ENCODE results near the gene CDKL1. TPM values are rescaled to one million over a fixed set of nuclear protein-coding genes. Genes with fewer than 3 reads are reported as not detected.
"Not testable (repeated sequence)": the region's sequence is repeated elsewhere in the genome, so short reads cannot be mapped to it uniquely, and the experiment has no call there.

CDKL1 gene
- total RNA-seq, 1 donor from 2014 or later, result 2.4 TPM

DNA sequence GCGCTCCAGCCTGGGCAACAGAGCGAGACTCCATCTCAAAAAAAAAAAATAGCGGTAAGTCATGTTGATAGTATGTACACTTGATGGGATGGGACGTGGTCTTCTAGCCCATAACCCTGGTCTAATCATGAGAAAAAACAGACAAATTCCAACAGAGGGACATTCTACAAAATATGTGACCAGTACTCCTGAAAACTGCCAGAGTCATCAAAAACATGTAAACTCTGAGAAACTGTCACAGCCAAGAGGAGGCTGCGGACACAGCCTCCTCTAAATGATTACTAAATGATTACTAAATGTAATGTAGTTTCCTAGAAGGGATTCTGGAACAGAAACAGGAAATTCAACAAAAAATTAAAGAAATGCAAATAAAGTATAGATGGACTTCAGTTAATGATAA is 20.9 kb downstream of the CDKL1 start:
- H3K36me3 ChIP-seq (ENCODE audit: control insufficient read depth, insufficient read depth, low read length), result peaks cover 1% of the 10 kb centered on the region
- H3K4me3 ChIP-seq (ENCODE audit: low read depth, low read length), result no peak overlapping the region
- no peaks in the 10 kb centered on the region for H3K27me3 ChIP-seq (ENCODE audit: control insufficient read depth, insufficient read depth, low read length)
- no peak for DNase-seq (ENCODE audit: low read depth)
- TF ChIP-seq, protein P1, sequence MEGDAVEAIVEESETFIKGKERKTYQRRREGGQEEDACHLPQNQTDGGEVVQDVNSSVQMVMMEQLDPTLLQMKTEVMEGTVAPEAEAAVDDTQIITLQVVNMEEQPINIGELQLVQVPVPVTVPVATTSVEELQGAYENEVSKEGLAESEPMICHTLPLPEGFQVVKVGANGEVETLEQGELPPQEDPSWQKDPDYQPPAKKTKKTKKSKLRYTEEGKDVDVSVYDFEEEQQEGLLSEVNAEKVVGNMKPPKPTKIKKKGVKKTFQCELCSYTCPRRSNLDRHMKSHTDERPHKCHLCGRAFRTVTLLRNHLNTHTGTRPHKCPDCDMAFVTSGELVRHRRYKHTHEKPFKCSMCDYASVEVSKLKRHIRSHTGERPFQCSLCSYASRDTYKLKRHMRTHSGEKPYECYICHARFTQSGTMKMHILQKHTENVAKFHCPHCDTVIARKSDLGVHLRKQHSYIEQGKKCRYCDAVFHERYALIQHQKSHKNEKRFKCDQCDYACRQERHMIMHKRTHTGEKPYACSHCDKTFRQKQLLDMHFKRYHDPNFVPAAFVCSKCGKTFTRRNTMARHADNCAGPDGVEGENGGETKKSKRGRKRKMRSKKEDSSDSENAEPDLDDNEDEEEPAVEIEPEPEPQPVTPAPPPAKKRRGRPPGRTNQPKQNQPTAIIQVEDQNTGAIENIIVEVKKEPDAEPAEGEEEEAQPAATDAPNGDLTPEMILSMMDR (IDR thresholded peaks at IDR 0.05; ENCODE audit: insufficient read depth, low read length, poor library complexity, severe bottlenecking), result no peak

DNA sequence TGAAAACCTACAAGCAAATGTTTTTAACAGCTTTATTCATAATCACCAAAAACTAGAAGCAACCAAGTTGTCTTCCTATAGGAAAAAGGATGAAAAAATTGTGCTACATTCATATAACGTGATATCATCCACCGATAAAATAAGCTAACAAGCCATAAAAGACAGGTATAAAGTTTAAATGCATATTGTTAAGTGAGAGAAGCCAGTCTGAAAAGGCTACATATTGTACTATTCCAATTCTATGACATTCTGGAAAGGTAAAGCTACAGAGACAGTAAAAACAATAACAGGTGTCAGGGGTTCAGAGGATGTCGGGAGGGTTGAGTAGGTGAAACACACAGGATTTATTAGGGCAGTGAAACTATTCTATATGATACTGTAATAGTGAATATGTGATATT is 22.7 kb downstream of the CDKL1 start:
- peaks cover 1% of the 10 kb centered on the region for H3K36me3 ChIP-seq (ENCODE audit: control insufficient read depth, insufficient read depth, low read length)
- no peak for DNase-seq (ENCODE audit: low read depth)
- H3K27me3 ChIP-seq (ENCODE audit: control insufficient read depth, insufficient read depth, low read length), result no peaks in the 10 kb centered on the region
- H3K4me3 ChIP-seq (ENCODE audit: low read depth, low read length), result no peak overlapping the region
- TF ChIP-seq, protein P1 (IDR thresholded peaks at IDR 0.05; ENCODE audit: insufficient read depth, low read length, poor library complexity, severe bottlenecking), result no peak

DNA sequence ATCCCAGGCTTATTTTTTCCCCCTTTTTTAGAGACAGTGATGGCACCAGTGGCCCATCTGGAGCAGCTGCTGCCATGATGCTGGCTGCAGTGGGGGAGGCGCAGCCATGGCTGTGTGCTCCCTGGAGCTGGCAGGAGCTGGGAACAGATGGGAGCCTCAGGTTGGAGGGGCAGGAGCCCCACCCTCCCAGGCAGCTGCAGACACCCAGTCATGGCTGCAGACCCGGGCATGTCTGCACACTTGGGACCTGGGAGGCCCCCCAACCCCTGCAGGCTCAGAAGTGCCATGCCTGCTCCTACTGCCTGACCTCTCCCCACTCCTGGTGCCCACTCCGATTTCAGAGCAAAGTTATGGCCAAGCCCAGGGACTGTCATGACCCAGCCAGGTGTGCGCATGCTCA is 25.1 kb downstream of the CDKL1 start:
- DNase-seq (ENCODE audit: low read depth), result no peak
- no peaks in the 10 kb centered on the region for H3K36me3 ChIP-seq (ENCODE audit: control insufficient read depth, insufficient read depth, low read length)
- TF ChIP-seq, protein P1 (IDR thresholded peaks at IDR 0.05; ENCODE audit: insufficient read depth, low read length, poor library complexity, severe bottlenecking), result no peak

DNA sequence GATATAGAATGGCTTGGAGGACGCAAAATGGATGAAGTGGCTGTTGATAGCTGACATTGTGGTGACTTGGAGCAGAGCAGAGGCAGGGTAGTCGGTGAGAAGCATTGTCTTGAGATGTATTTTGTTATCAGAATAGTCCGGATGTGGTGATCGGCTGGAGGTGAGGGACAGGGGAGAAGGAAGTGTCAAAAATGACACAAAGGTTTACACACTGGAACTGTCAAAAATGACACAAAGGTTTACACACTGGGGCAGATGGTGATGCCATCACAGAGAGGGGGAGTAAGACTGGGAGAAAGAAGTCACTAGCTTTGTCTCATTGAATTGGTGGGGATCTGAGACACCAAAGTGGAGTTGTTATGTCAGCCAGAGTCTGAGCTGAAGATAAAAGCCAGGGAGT is 30.1 kb downstream of the CDKL1 start:
- no peak for DNase-seq (ENCODE audit: low read depth)
- H3K27me3 ChIP-seq (ENCODE audit: control insufficient read depth, insufficient read depth, low read length), result no peaks in the 10 kb centered on the region
- H3K36me3 ChIP-seq (ENCODE audit: control insufficient read depth, insufficient read depth, low read length), result no peaks in the 10 kb centered on the region
- TF ChIP-seq, protein P1 (IDR thresholded peaks at IDR 0.05; ENCODE audit: insufficient read depth, low read length, poor library complexity, severe bottlenecking), result no peak
- H3K4me3 ChIP-seq (ENCODE audit: low read depth, low read length), result no peak overlapping the region

More for the DNA sequence above, 25.1 kb downstream of the CDKL1 start:
- no peaks in the 10 kb centered on the region for H3K27me3 ChIP-seq (ENCODE audit: control insufficient read depth, insufficient read depth, low read length)
- no peak overlapping the region for H3K4me3 ChIP-seq (ENCODE audit: low read depth, low read length)

DNA sequence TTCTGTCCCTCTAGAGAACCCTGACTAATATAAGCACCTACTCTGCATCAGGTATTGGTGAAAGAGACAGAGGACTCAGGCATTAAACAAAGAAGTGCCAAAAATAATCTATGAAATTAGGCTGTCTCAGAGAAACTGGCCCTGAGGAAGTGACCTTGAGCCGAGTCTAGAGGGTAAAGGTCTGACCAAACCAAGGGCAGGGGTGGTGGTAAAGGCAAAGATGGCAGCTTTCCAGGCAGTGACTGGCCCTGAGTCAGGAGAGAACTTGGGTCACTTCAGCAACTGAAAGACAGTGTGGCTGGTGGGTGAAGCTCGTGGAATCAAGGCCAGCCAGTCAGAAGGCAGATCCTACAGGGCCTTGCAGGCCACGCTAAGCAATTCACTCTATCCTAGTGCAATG is 30.6 kb downstream of the CDKL1 start:
- Histone ChIP-seq H3K36me3 (ENCODE audit: control insufficient read depth, insufficient read depth, low read length) (no peaks in the 10 kb centered on the region), H3K27me3 (ENCODE audit: control insufficient read depth, insufficient read depth, low read length) (no peaks in the 10 kb centered on the region), H3K4me3 (ENCODE audit: low read depth, low read length) (no peak overlapping the region)
- no peak for DNase-seq (ENCODE audit: low read depth)
- TF ChIP-seq, protein P1 (IDR thresholded peaks at IDR 0.05; ENCODE audit: insufficient read depth, low read length, poor library complexity, severe bottlenecking), result no peak

DNA sequence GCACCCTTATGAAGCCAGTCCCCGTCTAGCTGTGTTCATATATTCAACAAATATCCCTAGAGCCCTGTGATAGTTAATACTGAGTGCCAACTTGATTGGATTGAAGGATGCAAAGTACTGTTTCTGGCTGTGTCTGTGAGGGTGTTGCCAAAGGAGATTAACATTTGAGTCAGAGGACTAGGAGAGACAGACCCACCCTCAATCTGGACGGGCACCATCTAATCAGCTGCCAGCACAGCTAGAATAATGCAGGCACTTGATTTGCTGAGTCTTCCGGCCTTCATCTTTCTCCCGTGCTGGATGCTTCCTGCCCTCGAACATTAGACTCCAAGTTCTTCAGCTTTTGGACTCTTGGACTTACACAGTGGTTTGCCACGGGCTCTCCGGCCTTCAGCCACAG is 31.1 kb downstream of the CDKL1 start:
- not testable (repeated sequence) for H3K27me3 ChIP-seq (ENCODE audit: control insufficient read depth, insufficient read depth, low read length); DNase-seq (ENCODE audit: low read depth); H3K4me3 ChIP-seq (ENCODE audit: low read depth, low read length); H3K36me3 ChIP-seq (ENCODE audit: control insufficient read depth, insufficient read depth, low read length)
